Endothelial cell of umbilical vein (primary cell): ENCODE data around the gene TNS1. TPM values are rescaled to one million over a fixed set of nuclear protein-coding genes. Genes with fewer than 3 reads are reported as not detected.

Experiments
- BruUV-seq: library from RNA; stranded (reverse); fragments of 400-500 nt; replicated peaks from 2 replicates; lab custom pipeline; 2021; lab: Mats Ljungman, UMichigan
- CTCF ChIA-PET: fragments of 300-600, 350-600 bp; sonication (Branson Sonifier 250); formaldehyde crosslinking; loops from one replicate; lab custom pipeline; 2021; ENCODE audit warnings: antibody characterized with exemption, inconsistent platforms; lab: Charles Lee
- POLR2A ChIA-PET: fragments of 300-600, 350-600 bp; sonication (Branson Sonifier 250); formaldehyde crosslinking; loops from one replicate; lab custom pipeline; 2021; ENCODE audit warnings: antibody characterized with exemption, inconsistent platforms; lab: Charles Lee
- DNase-seq: peaks from one replicate; pipeline ENCODE4 v3.0.0-alpha.2; 2011; ENCODE audit warnings: low read depth, low spot score
- FAIRE-seq: peaks from 2 replicates; lab custom pipeline; 2011; peaks lifted over from hg19 to GRCh38; lab: Jason Lieb, UNC
- H2AFZ ChIP-seq: 2 replicates; pipeline ENCODE4 v1.6.0; 2012; ENCODE audit warnings: low read depth, low read length, control low read depth, inconsistent platforms
- H3K27ac ChIP-seq: 2 replicates; pipeline ENCODE4 v1.5.1; 2011; ENCODE audit warnings: low read depth, mild to moderate bottlenecking, control low read depth, low read length, moderate library complexity; ENCODE audit not compliant: insufficient read depth
- H3K27me3 ChIP-seq, 2 experiments: 2 replicates each; pipeline versions ENCODE4 v1.6.0 to v1.6.1; 2011; ENCODE audit warnings: low read length in 2 of 2, mixed read lengths in 1 of 2; ENCODE audit not compliant: control insufficient read depth in 2 of 2, insufficient read depth in 2 of 2
- H3K36me3 ChIP-seq, 2 experiments: 2 replicates in 1 of 2; 3 replicates in 1 of 2; pipeline ENCODE4 v1.5.1; 2011; ENCODE audit warnings: low read length in 2 of 2, mild to moderate bottlenecking in 1 of 2, moderate library complexity in 1 of 2; ENCODE audit not compliant: control insufficient read depth in 2 of 2, insufficient read depth in 2 of 2; ENCODE audit errors: extremely low read depth in 1 of 2
- H3K4me1 ChIP-seq: 3 replicates; pipeline ENCODE4 v1.5.1; 2011; ENCODE audit warnings: mild to moderate bottlenecking, low read length; ENCODE audit not compliant: control insufficient read depth, insufficient read depth; ENCODE audit errors: extremely low read depth
- H3K4me2 ChIP-seq: 2 replicates; pipeline ENCODE4 v1.6.1; 2011; ENCODE audit warnings: low read length, control low read depth, mixed read lengths; ENCODE audit not compliant: insufficient read depth
- H3K4me3 ChIP-seq, 3 experiments: fragments of 200-600 bp in 1 of 3; sonication (generic), shearing (Covaris generic) in 1 of 3; replicated peaks in 1 of 3; 2 replicates each; pipeline ENCODE4 v1.5.1; 2011 to 2016; ENCODE audit warnings: control low read depth in 3 of 3, low read length in 3 of 3, mild to moderate bottlenecking in 2 of 3, inconsistent platforms in 1 of 3, low read depth in 1 of 3, moderate library complexity in 1 of 3; ENCODE audit not compliant: insufficient read depth in 1 of 3
- H3K79me2 ChIP-seq: 2 replicates; pipeline ENCODE4 v1.6.0; 2012; ENCODE audit warnings: low read length, inconsistent platforms; ENCODE audit not compliant: control insufficient read depth, insufficient read depth
- H3K9ac ChIP-seq: replicated peaks from 2 replicates; pipeline ENCODE3; 2011; ENCODE audit warnings: low read length, control low read depth; ENCODE audit not compliant: insufficient read depth; ENCODE audit errors: extremely low read depth
- H3K9me1 ChIP-seq: replicated peaks from 3 replicates; pipeline ENCODE4 v1.6.0; 2011; ENCODE audit warnings: mild to moderate bottlenecking, low read length; ENCODE audit not compliant: control insufficient read depth, insufficient read depth; ENCODE audit errors: extremely low read depth
- H3K9me3 ChIP-seq: replicated peaks from 2 replicates; pipeline ENCODE4 v1.5.1; 2012; ENCODE audit warnings: low read length, inconsistent platforms; ENCODE audit not compliant: control insufficient read depth, insufficient read depth
- H4K20me1 ChIP-seq: replicated peaks from 2 replicates; pipeline ENCODE3; 2011; ENCODE audit warnings: mild to moderate bottlenecking, low read length; ENCODE audit not compliant: control insufficient read depth, insufficient read depth; ENCODE audit errors: extremely low read depth
- CTCF ChIP-seq, 2 donors: IDR thresholded peaks; 1 replicate in 1 of 2; 2 replicates in 1 of 2; pipeline ENCODE4 v1.5.1; 2011; ENCODE audit warnings: low read length in 2 of 2, mild to moderate bottlenecking in 2 of 2, moderate library complexity in 2 of 2, control low read depth in 1 of 2, inconsistent platforms in 1 of 2, low read depth in 1 of 2; ENCODE audit not compliant: insufficient read depth in 1 of 2; ENCODE audit errors: extremely low read depth in 1 of 2
- EZH2 ChIP-seq: IDR thresholded peaks from 2 replicates; pipeline ENCODE4 v1.6.1; 2012; ENCODE audit warnings: borderline replicate concordance, low read depth, mild to moderate bottlenecking, moderate library complexity, low read length, inconsistent platforms; ENCODE audit not compliant: severe bottlenecking
- FOS ChIP-seq: IDR thresholded peaks from 2 replicates; pipeline ENCODE4 v1.6.1; 2011; ENCODE audit warnings: mild to moderate bottlenecking, low read length, moderate library complexity, borderline replicate concordance; ENCODE audit not compliant: insufficient read depth
- GATA2 ChIP-seq: IDR thresholded peaks from 2 replicates; pipeline ENCODE4 v1.7.0; 2011; ENCODE audit warnings: low read depth, mild to moderate bottlenecking, moderate library complexity, mixed read lengths, low read length; ENCODE audit not compliant: insufficient read length, insufficient read depth
- JUN ChIP-seq: IDR thresholded peaks from 2 replicates; pipeline ENCODE4 v1.6.1; 2011; ENCODE audit warnings: borderline replicate concordance, low read depth; ENCODE audit not compliant: insufficient read length, insufficient read depth
- MAX ChIP-seq: IDR thresholded peaks from 2 replicates; pipeline ENCODE4 v1.6.1; 2011; ENCODE audit not compliant: insufficient read depth, insufficient read length
- MYC ChIP-seq: IDR thresholded peaks from one replicate; pipeline ENCODE4 v1.6.1; 2011; ENCODE audit warnings: mild to moderate bottlenecking, low read depth, low read length
- POLR2A ChIP-seq: IDR thresholded peaks from 2 replicates; pipeline ENCODE4 v1.6.1; 2012; ENCODE audit warnings: low read depth, mild to moderate bottlenecking, control low read depth, low read length
- POLR2AphosphoS5 ChIP-seq: IDR thresholded peaks from 2 replicates; pipeline ENCODE4 v1.6.1; 2012; ENCODE audit warnings: low read depth, mild to moderate bottlenecking, control low read depth, low read length, moderate library complexity; ENCODE audit not compliant: insufficient read depth
- dilution Hi-C: fragments of 300-500 bp; cut with MboI; formaldehyde crosslinking; loops from one replicate; pipeline ENCODE4 v1.15.0; 2019; ENCODE audit warnings: low sequenced_read_pairs; ENCODE audit not compliant: extremely low pct_ligation_motif_present
- intact Hi-C: fragments of 100-400 bp; cut with micrococcal nuclease; formaldehyde crosslinking; loops from one replicate; pipeline ENCODE4 v1.10.0; 2022
- polyA plus RNA-seq, 4 experiments: library from polyadenylated mRNA; depleted of rRNA in 3 of 4; stranded (reverse) in 3 of 4; unstranded in 1 of 4; fragments of >200 nt; gene quantifications; 2 replicates each; pipeline versions ENCODE4 v1.2.1 to v1.2.3, GENCODE V29; 2011 to 2012; ENCODE audit warnings: missing spikeins in 1 of 4
- total RNA-seq: library from RNA; stranded (reverse); gene quantifications from 2 replicates; pipeline ENCODE4 v1.2.3, GENCODE V29; 2021

The TNS1 gene
- total and polyA plus RNA-seq, 2 donors (not counting 3 experiments of a cell fraction or from before 2014, with no cell fraction given): 11.0 to 52.1 TPM

GRCh38 chr2:217807025-217807424 lies 195.8 kb downstream of the TNS1 start:
- Histone ChIP-seq H3K9ac (no peak overlapping the region), H3K9me1 (no peaks in the 10 kb centered on the region), H3K36me3 (peaks cover 6 to 24% of the 10 kb centered on the region in 2 experiments), H3K4me2 (no peak overlapping the region), H3K4me3 (no peak overlapping the region), H3K9me3 (no peaks in the 10 kb centered on the region), H2AFZ (no peak overlapping the region), H3K27me3 (no peaks in the 10 kb centered on the region), H3K27ac (no peak overlapping the region), H4K20me1 (no peaks in the 10 kb centered on the region), H3K4me1 (no peaks in the 10 kb centered on the region), H3K79me2 (no peaks in the 10 kb centered on the region)
- POLR2A ChIA-PET: no interaction called here
- no peak for TF ChIP-seq GATA2
- no peak for TF ChIP-seq MAX
- TF ChIP-seq MYC: no peak
- no peak for TF ChIP-seq EZH2
- no peak for TF ChIP-seq JUN
- TF ChIP-seq FOS: no peak
- no peak for TF ChIP-seq CTCF (IDR thresholded peaks at IDR 0.05; ENCODE audit: extremely low read depth in 1 of 2, insufficient read depth in 1 of 2, low read depth in 1 of 2, low read length in 2 of 2)
- TF ChIP-seq POLR2A: no peak
- no peak for TF ChIP-seq POLR2AphosphoS5
- DNase-seq (no peak), FAIRE-seq (no peak)
- intact Hi-C loops (no loop called here), dilution Hi-C loops (no loop called here)
- no TSS peak for BruUV-seq
- CTCF ChIA-PET: interaction anchor here (0.7 to 1.5 kb wide), 2 partner anchors 10 to 21 kb away, joined by 3 read pairs; no protein-coding TSS in a partner anchor
